PC-9 (cell line): ENCODE data around the gene BAIAP3. TPM values are rescaled to one million over a fixed set of nuclear protein-coding genes. Genes with fewer than 3 reads are reported as not detected.

Source experiments
- BruUV-seq: library from RNA; stranded (reverse); fragments of 400-500 nt; replicated peaks from 2 replicates; lab custom pipeline; 2021; lab: Mats Ljungman, UMichigan
- CTCF ChIA-PET: fragments of 300-600 bp; sonication (Branson Sonifier 250); formaldehyde crosslinking; loops from one replicate; lab custom pipeline; 2022; ENCODE audit warnings: antibody characterized with exemption; lab: Charles Lee
- POLR2A ChIA-PET: fragments of 300-600 bp; sonication (Branson Sonifier 250); formaldehyde crosslinking; loops from one replicate; lab custom pipeline; 2022; ENCODE audit warnings: antibody characterized with exemption; ENCODE audit not compliant: unreplicated experiment; lab: Charles Lee
- DNase-seq, 2 experiments: peaks; one replicate each; pipeline versions ENCODE4 v3.0.0 to v3.0.0-alpha.2; 2015 to 2022; ENCODE audit warnings: mixed read lengths in 1 of 2
- H2AFZ ChIP-seq: fragments of 200-600 bp; sonication (generic); 2 replicates; pipeline ENCODE4 v1.8.1; 2017; ENCODE audit warnings: antibody characterized with exemption
- H3F3A ChIP-seq: fragments of 200-600 bp; sonication (generic); 2 replicates; pipeline ENCODE4 v1.8.1; 2017; ENCODE audit warnings: antibody characterized with exemption, mild to moderate bottlenecking, low read depth; ENCODE audit not compliant: insufficient read depth
- H3K27ac ChIP-seq: fragments of 200-600 bp; sonication (generic); 2 replicates; pipeline ENCODE4 v1.6.1; 2016; ENCODE audit warnings: mixed run types
- H3K27me3 ChIP-seq: fragments of 200-600 bp; sonication (generic); 2 replicates; pipeline ENCODE4 v1.6.1; 2016; ENCODE audit warnings: low read depth, mixed run types; ENCODE audit not compliant: insufficient read depth
- H3K36me3 ChIP-seq: fragments of 200-600 bp; sonication (generic); 2 replicates; pipeline ENCODE4 v1.6.1; 2016; ENCODE audit warnings: low read depth, mixed run types
- H3K4me1 ChIP-seq: fragments of 200-600 bp; sonication (generic); replicated peaks from 2 replicates; pipeline ENCODE4 v1.6.1; 2016; ENCODE audit warnings: mixed run types; ENCODE audit not compliant: insufficient read depth
- H3K4me2 ChIP-seq: fragments of 200-600 bp; sonication (generic); 2 replicates; pipeline ENCODE4 v1.6.1; 2017; ENCODE audit warnings: mixed run types
- H3K4me3 ChIP-seq: fragments of 200-600 bp; sonication (generic); 2 replicates; pipeline ENCODE4 v1.6.1; 2016; ENCODE audit warnings: mixed run types
- H3K79me2 ChIP-seq: fragments of 200-600 bp; sonication (generic); 2 replicates; pipeline ENCODE4 v1.6.1; 2017; ENCODE audit warnings: low read depth, mixed run types
- H3K9me2 ChIP-seq: fragments of 200-600 bp; sonication (generic); 2 replicates; pipeline ENCODE4 v1.8.1; 2017; ENCODE audit warnings: mild to moderate bottlenecking; ENCODE audit not compliant: insufficient read depth
- H3K9me3 ChIP-seq: fragments of 200-600 bp; sonication (generic); 2 replicates; pipeline ENCODE4 v1.8.1; 2016; ENCODE audit warnings: low read depth; ENCODE audit not compliant: insufficient read depth
- H4K20me1 ChIP-seq: fragments of 200-600 bp; sonication (generic); 2 replicates; pipeline ENCODE4 v1.8.1; 2017; ENCODE audit not compliant: insufficient read depth
- CTCF ChIP-seq: fragments of 200-600 bp; sonication (generic); conservative IDR thresholded peaks from 2 replicates; pipeline ENCODE4 v1.6.1; 2017; ENCODE audit warnings: mixed run types, antibody characterized with exemption, mild to moderate bottlenecking, moderate library complexity
- EZH2 ChIP-seq: fragments of 200-600 bp; sonication (generic); IDR thresholded peaks from 2 replicates; pipeline ENCODE4 v1.8.0; 2017; ENCODE audit warnings: antibody characterized with exemption, low read depth
- intact Hi-C: fragments of 100-400 bp; cut with micrococcal nuclease; formaldehyde crosslinking; loops from one replicate; pipeline ENCODE4 v1.10.0; 2022; ENCODE audit not compliant: unreplicated experiment
- total RNA-seq: library from RNA; stranded (reverse); gene quantifications from 2 replicates; pipeline ENCODE4 v1.2.3, GENCODE V29; 2021

Gene BAIAP3
- total RNA-seq, 1 experiment from 2014 or later = 35.0 TPM

GRCh38 chr16:1318268-1318545 is 15.2 kb upstream of the BAIAP3 start:
- no peaks in the 10 kb centered on the region for H3F3A ChIP-seq
- no peak for DNase-seq
- peaks cover 33% of the 10 kb centered on the region for H3K36me3 ChIP-seq
- H4K20me1 ChIP-seq = peaks cover 57% of the 10 kb centered on the region
- no peak overlapping the region for H2AFZ ChIP-seq
- BruUV-seq = no TSS peak
- H3K4me3 ChIP-seq = no peak overlapping the region
- peaks cover 39% of the 10 kb centered on the region for H3K79me2 ChIP-seq
- POLR2A ChIA-PET = no interaction called here
- no peak overlapping the region for H3K27ac ChIP-seq
- no peaks in the 10 kb centered on the region for H3K9me2 ChIP-seq
- H3K4me1 ChIP-seq = no peaks in the 10 kb centered on the region
- no peak for TF ChIP-seq CTCF
- no peak for TF ChIP-seq EZH2
- no peaks in the 10 kb centered on the region for H3K9me3 ChIP-seq
- no peak overlapping the region for H3K4me2 ChIP-seq
- intact Hi-C loops = no loop called here
- CTCF ChIA-PET = no interaction called here
- H3K27me3 ChIP-seq = no peaks in the 10 kb centered on the region

- intact Hi-C loops = no loop called here
These were observed 14.4 kb upstream of the BAIAP3 start for GRCh38 chr16:1319041-1319440.

GRCh38 chr16:1320097-1320496 is 13.3 kb upstream of the BAIAP3 start:
- no peak for TF ChIP-seq CTCF
- no peak for TF ChIP-seq EZH2
- H3F3A ChIP-seq = no peaks in the 10 kb centered on the region
- no peak overlapping the region for H2AFZ ChIP-seq
- peaks cover 20% of the 10 kb centered on the region for H3K79me2 ChIP-seq
- ChIA-PET POLR2A (no interaction called here), CTCF (no interaction called here)
- no TSS peak for BruUV-seq
- H4K20me1 ChIP-seq = peaks cover 42% of the 10 kb centered on the region
- no peak overlapping the region for H3K27ac ChIP-seq
- H3K4me3 ChIP-seq = no peak overlapping the region
- intact Hi-C loops = no loop called here
- peaks cover 32% of the 10 kb centered on the region for H3K36me3 ChIP-seq
- H3K9me2 ChIP-seq = no peaks in the 10 kb centered on the region
- H3K4me1 ChIP-seq = no peaks in the 10 kb centered on the region
- H3K4me2 ChIP-seq = no peak overlapping the region
- no peaks in the 10 kb centered on the region for H3K9me3 ChIP-seq
- DNase-seq = no peak
- H3K27me3 ChIP-seq = no peaks in the 10 kb centered on the region

More at GRCh38 chr16:1319041-1319440, 14.4 kb upstream of the BAIAP3 start:
- no peak for TF ChIP-seq EZH2
- TF ChIP-seq CTCF = no peak
- Histone ChIP-seq H3K36me3 (peaks cover 33% of the 10 kb centered on the region), H3K9me3 (no peaks in the 10 kb centered on the region), H3K79me2 (peaks cover 31% of the 10 kb centered on the region), H4K20me1 (peaks cover 52% of the 10 kb centered on the region), H2AFZ (no peak overlapping the region), H3K27me3 (no peaks in the 10 kb centered on the region), H3K4me2 (no peak overlapping the region), H3K27ac (no peak overlapping the region), H3K4me1 (no peaks in the 10 kb centered on the region), H3F3A (no peaks in the 10 kb centered on the region), H3K9me2 (no peaks in the 10 kb centered on the region), H3K4me3 (no peak overlapping the region)
- ChIA-PET CTCF (no interaction called here), POLR2A (no interaction called here)
- DNase-seq = no peak
- no TSS peak for BruUV-seq
